Brain microvascular endothelial cell (primary cell): Measurements from ENCODE around the gene KCNH8.

Experiments used
- DNase-seq: peaks from one replicate; pipeline ENCODE4 v3.0.0-alpha.2; 2020
- H3K27ac ChIP-seq: fragments of 250-450 bp; sonication (Bioruptor Pico); 2 replicates; pipeline ENCODE4 v1.5.1; 2020; ENCODE audit warnings: mild to moderate bottlenecking, moderate library complexity
- H3K27me3 ChIP-seq: fragments of 250-450 bp; sonication (Bioruptor Pico); replicated peaks from 2 replicates; pipeline ENCODE4 v1.5.1; 2020; ENCODE audit warnings: mild to moderate bottlenecking
- H3K36me3 ChIP-seq: fragments of 250-450 bp; sonication (Bioruptor Pico); replicated peaks from 2 replicates; pipeline ENCODE4 v1.5.1; 2020; ENCODE audit warnings: mild to moderate bottlenecking
- H3K4me3 ChIP-seq: 2 replicates; pipeline ENCODE4 v1.5.1; 2011; ENCODE audit warnings: low read depth, mild to moderate bottlenecking, control low read depth, low read length, moderate library complexity
- CTCF ChIP-seq: IDR thresholded peaks from 2 replicates; pipeline ENCODE4 v1.5.1; 2011; ENCODE audit warnings: low read depth, mild to moderate bottlenecking, moderate library complexity, low read length, control low read depth, inconsistent platforms; ENCODE audit errors: missing control alignments
- in situ Hi-C: cut with HindIII; loops from 2 replicates; pipeline ENCODE4 v1.10.0; 2017; ENCODE audit warnings: low sequenced_read_pairs, low pct_ligation_motif_present

Gene KCNH8

GRCh38 chr3:19338769-19339168 is 190.5 kb downstream of the KCNH8 start:
- Histone ChIP-seq H3K27me3 (no peaks in the 10 kb centered on the region), H3K36me3 (no peaks in the 10 kb centered on the region), H3K27ac (no peak overlapping the region), H3K4me3 (no peak overlapping the region)
- no peak for DNase-seq
- TF ChIP-seq CTCF, result no peak
- in situ Hi-C loops, result no loop called here

GRCh38 chr3:19342389-19342788 is 194.1 kb downstream of the KCNH8 start:
- Histone ChIP-seq H3K27ac (no peak overlapping the region), H3K27me3 (no peaks in the 10 kb centered on the region), H3K4me3 (no peak overlapping the region), H3K36me3 (no peaks in the 10 kb centered on the region)
- no peak for DNase-seq
- no peak for TF ChIP-seq CTCF
- in situ Hi-C loops, result no loop called here

GRCh38 chr3:19346759-19347158 is 198.4 kb downstream of the KCNH8 start:
- no peaks in the 10 kb centered on the region for H3K27me3 ChIP-seq
- no peaks in the 10 kb centered on the region for H3K36me3 ChIP-seq
- in situ Hi-C loops, result no loop called here
- no peak overlapping the region for H3K4me3 ChIP-seq
- DNase-seq, result no peak
- no peak overlapping the region for H3K27ac ChIP-seq
- TF ChIP-seq CTCF, result no peak

GRCh38 chr3:19347671-19348070 is 199.4 kb downstream of the KCNH8 start:
- H3K27ac ChIP-seq, result no peak overlapping the region
- DNase-seq, result no peak
- H3K36me3 ChIP-seq, result no peaks in the 10 kb centered on the region
- no peaks in the 10 kb centered on the region for H3K27me3 ChIP-seq
- in situ Hi-C loops, result no loop called here
- no peak overlapping the region for H3K4me3 ChIP-seq
- no peak for TF ChIP-seq CTCF

GRCh38 chr3:19348500-19348899 is 200.2 kb downstream of the KCNH8 start:
- no peak for TF ChIP-seq CTCF
- Histone ChIP-seq H3K36me3 (no peaks in the 10 kb centered on the region), H3K4me3 (no peak overlapping the region), H3K27ac (no peak overlapping the region), H3K27me3 (no peaks in the 10 kb centered on the region)
- in situ Hi-C loops, result no loop called here
- no peak for DNase-seq

- DNase-seq, result peak; percentile 46
- no peaks in the 10 kb centered on the region for H3K36me3 ChIP-seq
- peak; percentile 76 for TF ChIP-seq CTCF
- in situ Hi-C loops, result no loop called here
- no peak overlapping the region for H3K27ac ChIP-seq
- no peak overlapping the region for H3K4me3 ChIP-seq
- no peaks in the 10 kb centered on the region for H3K27me3 ChIP-seq
These were observed 200.7 kb downstream of the KCNH8 start for GRCh38 chr3:19348941-19349564.
